Measurements from ENCODE around the gene TSPAN6. TPM values are rescaled to one million over a fixed set of nuclear protein-coding genes. Genes with fewer than 3 reads are reported as not detected.
A peak's percentile ranks its signal among the peaks of the same experiment; 100 is the strongest.

TSPAN6 gene, protein sequence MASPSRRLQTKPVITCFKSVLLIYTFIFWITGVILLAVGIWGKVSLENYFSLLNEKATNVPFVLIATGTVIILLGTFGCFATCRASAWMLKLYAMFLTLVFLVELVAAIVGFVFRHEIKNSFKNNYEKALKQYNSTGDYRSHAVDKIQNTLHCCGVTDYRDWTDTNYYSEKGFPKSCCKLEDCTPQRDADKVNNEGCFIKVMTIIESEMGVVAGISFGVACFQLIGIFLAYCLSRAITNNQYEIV
- total RNA-seq (2021; fragmentation: NEBNext Ultra II Directional; extraction: Animal tissue kit (Norgen Biotek cat#: 25700)) = 10 to 100 TPM; 14.5 to 20.7 (median 18.3) TPM
- long read RNA-seq, transcript TSPAN6-201 (8 exons, 2,206 nt) = major isoform, 42 of 46 reads
- long read RNA-seq, partial matches to known transcripts = 0 of 46 reads
- long read RNA-seq, other reads (novel, unspliced or antisense) = 4 of 46 reads

DNA sequence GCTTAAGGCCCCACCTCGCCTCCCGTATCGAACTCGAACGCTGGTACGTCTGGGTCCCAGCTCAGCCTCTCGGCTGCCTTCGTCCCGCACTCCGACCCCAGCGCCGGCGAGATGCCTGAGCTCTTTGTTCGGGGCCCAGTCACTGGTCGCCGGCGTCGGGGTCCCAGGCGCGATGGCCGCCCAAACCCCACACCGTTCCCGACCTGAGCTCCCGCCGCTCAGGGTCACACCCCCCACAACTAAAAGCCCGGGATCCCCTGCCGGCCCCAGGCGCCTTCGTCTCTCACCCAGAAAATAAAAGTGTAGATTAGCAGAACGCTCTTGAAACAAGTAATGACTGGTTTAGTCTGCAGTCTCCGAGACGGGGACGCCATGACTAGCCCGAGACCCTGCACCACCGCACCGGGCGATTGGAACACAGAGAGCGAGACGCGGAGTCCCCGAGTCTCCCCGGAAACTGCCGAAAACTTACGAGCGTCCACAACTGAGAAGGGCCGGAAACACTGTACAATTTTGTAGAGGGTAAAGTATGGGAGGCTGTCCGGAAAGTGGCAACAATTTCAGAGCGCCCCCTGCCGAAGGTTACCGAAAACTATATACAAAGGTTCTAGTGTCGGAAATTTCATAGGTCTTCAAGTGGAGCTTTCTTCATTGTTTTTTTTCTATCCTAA is at the start of gene TSPAN6:
TSPAN6 (minus strand) TSS at position 486 of the 671 bp plus-strand sequence; CDS start at position 374, 112 bp downstream.
- H3K27me3 Mint-ChIP-seq (ENCODE audit: insufficient read depth) = no peaks in the 10 kb centered on the region; the same call in 1 of the 2 replicates
- no peaks in the 10 kb centered on the region for H3K36me3 Mint-ChIP-seq (ENCODE audit: low read depth)
- DNase-seq = peak; percentile 81
- TF ChIP-seq, protein P1, sequence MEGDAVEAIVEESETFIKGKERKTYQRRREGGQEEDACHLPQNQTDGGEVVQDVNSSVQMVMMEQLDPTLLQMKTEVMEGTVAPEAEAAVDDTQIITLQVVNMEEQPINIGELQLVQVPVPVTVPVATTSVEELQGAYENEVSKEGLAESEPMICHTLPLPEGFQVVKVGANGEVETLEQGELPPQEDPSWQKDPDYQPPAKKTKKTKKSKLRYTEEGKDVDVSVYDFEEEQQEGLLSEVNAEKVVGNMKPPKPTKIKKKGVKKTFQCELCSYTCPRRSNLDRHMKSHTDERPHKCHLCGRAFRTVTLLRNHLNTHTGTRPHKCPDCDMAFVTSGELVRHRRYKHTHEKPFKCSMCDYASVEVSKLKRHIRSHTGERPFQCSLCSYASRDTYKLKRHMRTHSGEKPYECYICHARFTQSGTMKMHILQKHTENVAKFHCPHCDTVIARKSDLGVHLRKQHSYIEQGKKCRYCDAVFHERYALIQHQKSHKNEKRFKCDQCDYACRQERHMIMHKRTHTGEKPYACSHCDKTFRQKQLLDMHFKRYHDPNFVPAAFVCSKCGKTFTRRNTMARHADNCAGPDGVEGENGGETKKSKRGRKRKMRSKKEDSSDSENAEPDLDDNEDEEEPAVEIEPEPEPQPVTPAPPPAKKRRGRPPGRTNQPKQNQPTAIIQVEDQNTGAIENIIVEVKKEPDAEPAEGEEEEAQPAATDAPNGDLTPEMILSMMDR (IDR thresholded peaks at IDR 0.05) = peak; percentile 77
- H3K4me1 Mint-ChIP-seq (ENCODE audit: low read depth) = peaks cover 17% of the 10 kb centered on the region
- peak within 1 kb of the TSS; percentile 89 for H3K27ac Mint-ChIP-seq
- no peaks in the 10 kb centered on the region for H3K9me3 Mint-ChIP-seq
- peak within 1 kb of the TSS; percentile 92 for H3K4me3 Mint-ChIP-seq

DNA sequence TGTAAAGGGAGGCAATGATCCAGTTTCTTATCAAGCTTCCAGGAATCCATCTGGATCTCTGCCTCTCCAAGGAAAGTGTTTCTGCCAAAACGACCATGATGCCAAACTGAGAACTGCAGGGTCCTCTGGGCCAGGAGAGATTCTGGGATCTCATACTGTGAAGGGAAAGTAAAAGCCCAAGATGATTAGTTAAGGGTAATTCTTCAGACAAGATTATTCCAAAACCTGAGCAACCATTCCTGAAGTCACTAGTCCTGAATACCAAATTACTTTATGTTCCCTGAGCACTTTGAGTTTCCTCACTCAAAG is 49.3 kb upstream of the TSPAN6 start:
- TF ChIP-seq, protein P1 (IDR thresholded peaks at IDR 0.05) = peak; percentile 64
- no peak overlapping the region for H3K4me3 Mint-ChIP-seq
- no peaks in the 10 kb centered on the region for H3K36me3 Mint-ChIP-seq (ENCODE audit: low read depth)
- H3K27me3 Mint-ChIP-seq (ENCODE audit: insufficient read depth) = no peaks in the 10 kb centered on the region
- no peaks in the 10 kb centered on the region for H3K9me3 Mint-ChIP-seq
- peaks cover 19% of the 10 kb centered on the region for H3K4me1 Mint-ChIP-seq (ENCODE audit: low read depth)
- no peak for DNase-seq
- H3K27ac Mint-ChIP-seq = no peak overlapping the region

DNA sequence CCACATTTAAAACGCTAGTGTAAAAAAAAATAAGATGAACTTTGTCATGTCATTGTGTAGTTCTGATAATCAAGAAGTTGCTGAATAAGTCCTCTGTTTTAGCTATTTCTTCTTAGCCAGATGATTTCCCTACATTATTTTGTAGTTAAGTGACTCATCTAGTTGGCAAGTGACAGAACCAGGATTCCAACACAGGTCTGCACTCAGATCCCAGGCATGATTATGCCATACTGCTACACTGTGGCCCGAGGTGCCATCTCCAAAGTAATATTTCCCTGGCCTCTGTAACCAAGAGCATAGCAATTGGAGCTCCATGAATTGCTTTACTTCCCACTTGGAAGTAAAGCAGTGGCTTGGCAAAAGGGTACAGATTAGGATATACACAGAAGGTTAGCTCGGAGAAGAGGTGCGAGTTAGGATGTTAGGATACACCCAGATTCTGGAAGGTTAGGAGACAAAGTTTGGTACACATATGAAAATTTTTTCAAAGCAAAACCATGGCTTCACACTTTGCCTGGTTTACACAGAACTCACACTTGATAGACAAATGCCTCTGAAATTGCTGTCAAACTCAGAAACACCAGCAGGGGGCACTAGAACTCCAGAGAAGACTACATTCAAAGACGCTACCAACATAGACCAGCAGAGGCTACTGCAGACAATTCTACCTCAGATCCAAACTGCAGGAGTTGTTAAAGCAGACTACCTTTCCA is 48.8 kb upstream of the TSPAN6 start:
- Mint-ChIP-seq H3K27ac (peak overlapping the region; percentile 81), H3K4me1 (ENCODE audit: low read depth) (peaks cover 24% of the 10 kb centered on the region), H3K9me3 (no peaks in the 10 kb centered on the region), H3K36me3 (ENCODE audit: low read depth) (no peaks in the 10 kb centered on the region), H3K4me3 (peak overlapping the region; percentile 47; the same call in 1 of the 2 replicates), H3K27me3 (ENCODE audit: insufficient read depth) (no peaks in the 10 kb centered on the region; the same call in 1 of the 2 replicates)
- DNase-seq = peak; percentile 63
- TF ChIP-seq, protein P1 (IDR thresholded peaks at IDR 0.05) = peak; percentile 92

DNA sequence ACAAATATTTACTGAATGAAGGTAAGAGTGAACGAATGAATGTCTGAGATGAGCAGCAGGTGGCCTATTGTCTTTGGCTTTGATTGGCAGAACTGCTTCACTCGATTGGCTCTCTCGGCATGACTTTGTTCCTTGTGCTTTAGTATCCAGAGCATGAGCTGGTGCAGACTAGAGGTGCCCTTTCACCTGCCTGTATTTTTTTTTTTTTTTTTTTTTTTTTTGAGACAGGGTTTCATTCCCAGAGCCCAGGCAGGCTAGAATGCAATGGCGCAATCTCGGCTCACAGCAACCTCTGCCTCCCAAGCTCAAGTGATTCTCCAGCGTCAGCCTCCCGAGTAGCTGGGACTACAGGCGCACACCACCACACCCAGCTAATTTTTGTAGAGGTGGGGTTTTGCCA is 46.3 kb upstream of the TSPAN6 start:
- peaks cover 1% of the 10 kb centered on the region; the same call in 1 of the 2 replicates for H3K27me3 Mint-ChIP-seq (ENCODE audit: insufficient read depth)
- peaks cover under 1% of the 10 kb centered on the region; the same call in 1 of the 2 replicates for H3K36me3 Mint-ChIP-seq (ENCODE audit: low read depth)
- no peaks in the 10 kb centered on the region for H3K9me3 Mint-ChIP-seq
- H3K4me1 Mint-ChIP-seq (ENCODE audit: low read depth) = peaks cover 31% of the 10 kb centered on the region
- no peak for DNase-seq
- no peak overlapping the region for H3K27ac Mint-ChIP-seq
- TF ChIP-seq, protein P1 (IDR thresholded peaks at IDR 0.05) = no peak
- H3K4me3 Mint-ChIP-seq = no peak overlapping the region

DNA sequence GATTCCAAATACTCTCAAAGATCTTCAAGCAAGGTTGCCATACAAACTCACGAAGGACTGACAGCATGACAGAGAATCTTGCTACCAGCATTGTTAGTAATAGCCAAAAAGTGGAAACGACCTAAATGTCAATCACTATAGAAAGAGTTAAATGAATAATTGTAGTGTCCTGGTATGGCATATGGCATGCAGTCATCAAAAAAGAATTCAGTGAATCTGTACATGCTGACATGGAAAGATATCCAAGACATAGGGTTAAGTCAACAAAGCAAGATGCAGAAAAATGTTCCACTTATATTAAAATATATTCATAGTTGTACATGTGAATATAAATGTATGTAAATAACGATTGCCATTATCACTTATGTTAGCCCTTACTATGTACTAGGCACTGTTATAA is 45.0 kb upstream of the TSPAN6 start:
- H3K4me1 Mint-ChIP-seq (ENCODE audit: low read depth) = peaks cover 42% of the 10 kb centered on the region

More for the DNA sequence above, 45.0 kb upstream of the TSPAN6 start:
- H3K9me3 Mint-ChIP-seq = no peaks in the 10 kb centered on the region
- TF ChIP-seq, protein P1 (IDR thresholded peaks at IDR 0.05) = no peak
- H3K36me3 Mint-ChIP-seq (ENCODE audit: low read depth) = peaks cover 6% of the 10 kb centered on the region
- no peak for DNase-seq
- no peak overlapping the region for H3K4me3 Mint-ChIP-seq
- no peak overlapping the region for H3K27ac Mint-ChIP-seq
- H3K27me3 Mint-ChIP-seq (ENCODE audit: insufficient read depth) = peaks cover 1% of the 10 kb centered on the region; the same call in 1 of the 2 replicates

Data from HFFc6 (cell line).